Mucosa of descending colon (tissue), 3 donors: ENCODE data around the gene ST3GAL2. TPM values are rescaled to one million over a fixed set of nuclear protein-coding genes. Genes with fewer than 3 reads are reported as not detected.
"Not testable (repeated sequence)": the region's sequence is repeated elsewhere in the genome, so short reads cannot be mapped to it uniquely, and the experiment has no call there.

Experiments
- ATAC-seq: fragments of 200-7000 bp; cut with Tn5 transposase; one replicate; pipeline ENCODE4 v1.9.1; 2020; ENCODE audit warnings: mild to moderate bottlenecking, moderate library complexity
- DNase-seq, 3 donors: peaks; one replicate each; pipeline ENCODE4 v3.0.0-alpha.2; 2020
- H3K36me3 ChIP-seq: fragments of 200-600 bp; one replicate; pipeline ENCODE4 v1.8.0; 2021; ENCODE audit warnings: low read depth, mild to moderate bottlenecking
- H3K4me1 ChIP-seq: fragments of 200-600 bp; one replicate; pipeline ENCODE4 v1.8.0; 2021; ENCODE audit warnings: low read depth, mild to moderate bottlenecking
- H3K4me3 ChIP-seq: fragments of 200-600 bp; one replicate; pipeline ENCODE4 v1.8.0; 2021; ENCODE audit warnings: mild to moderate bottlenecking
- H3K9me3 ChIP-seq: fragments of 200-600 bp; one replicate; pipeline ENCODE4 v1.8.0; 2021; ENCODE audit warnings: mild to moderate bottlenecking
- CTCF ChIP-seq: fragments of 200-600 bp; IDR thresholded peaks from one replicate; pipeline ENCODE4 v1.8.0; 2022; ENCODE audit warnings: antibody characterized with exemption, mild to moderate bottlenecking
- intact Hi-C, 2 donors: fragments of 100-400 bp; cut with DNase I in 1 of 2; cut with micrococcal nuclease in 1 of 2; formaldehyde crosslinking; loops; one replicate each; pipeline versions ENCODE4 v1.11.0 to v1.11.1; 2022; cut with DNase I, micrococcal nuclease
- total RNA-seq, 3 donors: library from RNA; stranded (reverse); fragmentation: NEBNext Ultra II Directional in 2 of 3; extraction: Animal tissue kit (Norgen Biotek cat#: 25700) in 2 of 3; gene quantifications; one replicate each; pipeline versions ENCODE4 v1.2.1 to v1.2.4, GENCODE V29; 2021 to 2023
- donor health status: DM: no; HTN: no; CAD: no; lungs with moderate emphysema.
- donor health status: DM: no; HTN: no; CAD: no.
- donor health status: DM: no; HTN: yes; CAD: no.

The ST3GAL2 gene
- total RNA-seq, 3 donors from 2014 or later: 4.2 to 22.4 (median 9.5) TPM

DNA sequence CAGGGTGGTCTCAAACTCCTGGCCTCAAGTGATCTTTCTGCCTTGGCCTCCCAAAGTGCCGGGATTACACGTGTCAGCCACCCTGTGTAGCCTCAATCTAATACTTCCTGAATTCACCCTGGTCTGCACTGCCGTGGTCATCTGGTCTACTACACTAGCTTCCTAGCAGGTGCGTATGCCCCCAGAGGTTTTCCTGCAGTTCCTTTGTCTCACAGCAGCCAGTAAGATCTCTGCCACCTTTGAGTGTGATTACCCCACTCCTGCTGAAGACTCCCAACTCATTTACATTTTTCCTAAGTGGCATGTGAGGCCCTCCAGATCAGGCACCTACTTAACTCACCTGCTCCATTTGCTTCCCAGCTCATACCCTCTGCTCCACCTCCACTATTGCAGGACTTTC, 97.3 kb downstream of the ST3GAL2 start:
- DNase-seq (no peak), ATAC-seq (no peak)
- H3K4me1 ChIP-seq: peaks cover 9% of the 10 kb centered on the region
- no peak overlapping the region for H3K4me3 ChIP-seq
- no peaks in the 10 kb centered on the region for H3K9me3 ChIP-seq
- TF ChIP-seq CTCF: no peak
- intact Hi-C loops: no loop called here
- H3K36me3 ChIP-seq: no peaks in the 10 kb centered on the region

DNA sequence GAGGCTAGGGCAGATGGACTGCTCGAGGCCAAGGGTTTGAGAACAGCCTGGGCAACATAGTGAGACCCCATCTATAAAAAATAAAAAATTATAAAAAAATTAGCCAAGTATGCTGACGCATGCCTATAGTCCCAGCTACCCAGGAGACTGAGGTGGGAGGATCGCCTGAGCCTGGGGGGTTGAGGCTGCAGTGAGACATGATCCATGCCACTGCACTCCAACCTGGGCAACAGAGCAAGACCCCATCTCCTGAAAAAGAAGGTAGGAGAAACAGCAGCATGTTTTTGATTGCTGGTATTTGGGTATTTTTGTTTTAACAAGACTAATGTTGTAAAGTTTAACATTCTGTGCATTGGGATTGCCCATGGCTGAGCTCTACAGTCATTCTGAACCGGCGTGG, 101.1 kb downstream of the ST3GAL2 start:
- intact Hi-C loops: no loop called here
- H3K36me3 ChIP-seq: no peaks in the 10 kb centered on the region
- no peak for TF ChIP-seq CTCF
- H3K9me3 ChIP-seq: no peaks in the 10 kb centered on the region
- H3K4me3 ChIP-seq: no peak overlapping the region
- H3K4me1 ChIP-seq: no peaks in the 10 kb centered on the region
- ATAC-seq (no peak), DNase-seq (no peak)

DNA sequence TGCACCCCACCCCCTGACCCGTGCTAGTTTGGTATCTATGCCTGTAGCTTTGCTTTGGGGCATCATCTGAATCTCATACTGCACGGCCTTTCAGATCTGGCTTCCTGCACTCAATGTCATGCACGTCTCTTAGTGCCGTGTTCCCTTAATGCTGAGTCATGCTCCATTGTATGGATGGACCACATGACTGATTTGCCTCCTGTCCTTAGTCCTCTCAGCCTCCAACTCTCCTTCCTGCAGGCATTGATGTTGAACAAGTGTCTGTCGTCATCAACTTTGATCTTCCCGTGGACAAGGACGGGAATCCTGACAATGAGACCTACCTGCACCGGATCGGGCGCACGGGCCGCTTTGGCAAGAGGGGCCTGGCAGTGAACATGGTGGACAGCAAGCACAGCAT, 106.2 kb downstream of the ST3GAL2 start:
- DNase-seq, H3K4me3 ChIP-seq, H3K9me3 ChIP-seq, ATAC-seq, H3K36me3 ChIP-seq, H3K4me1 ChIP-seq, intact Hi-C loops: not testable (repeated sequence)

- ATAC-seq (peak; percentile 65), DNase-seq (peak in 1 of 3 donors; percentile 12)
- intact Hi-C loops: no loop called here
- no peaks in the 10 kb centered on the region for H3K9me3 ChIP-seq
- peaks cover 9% of the 10 kb centered on the region for H3K36me3 ChIP-seq
- TF ChIP-seq CTCF: no peak
- H3K4me1 ChIP-seq: no peaks in the 10 kb centered on the region
- H3K4me3 ChIP-seq: no peak overlapping the region
These were observed 107.1 kb downstream of the ST3GAL2 start for GRCh38 chr16:70331588-70332358.

DNA sequence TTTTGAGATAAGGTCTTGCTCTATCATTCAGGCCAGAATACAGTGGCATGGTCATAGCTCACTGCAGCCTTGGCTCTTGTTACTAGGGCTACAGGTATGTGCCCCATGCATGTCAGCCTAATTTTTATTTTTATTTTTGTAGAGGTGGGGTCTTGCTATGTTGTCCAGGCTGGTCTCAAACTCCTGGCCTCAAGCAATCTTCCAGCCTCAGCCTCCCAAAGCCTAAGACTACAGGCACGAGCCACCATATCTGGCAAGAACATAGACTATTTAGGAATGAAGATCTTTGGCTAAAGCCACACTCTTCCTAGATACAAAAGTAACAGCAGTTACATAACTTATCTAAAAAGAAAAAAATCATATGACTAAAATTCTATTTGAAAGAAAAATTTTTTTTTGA, 107.8 kb downstream of the ST3GAL2 start:
- intact Hi-C loops: no loop called here
- no peak for DNase-seq
- H3K9me3 ChIP-seq: no peaks in the 10 kb centered on the region
- H3K36me3 ChIP-seq: peaks cover 9% of the 10 kb centered on the region
- H3K4me1 ChIP-seq: no peaks in the 10 kb centered on the region
- H3K4me3 ChIP-seq: no peak overlapping the region
- ATAC-seq: no peak
- TF ChIP-seq CTCF: no peak

Other genes starting within 250 kb of the ST3GAL2 start
- gene EXOSC6, start 187.2 kb downstream of the ST3GAL2 start, total RNA-seq: 10 to 100 TPM; 14.7 to 29.3 (median 19.4) TPM
- 10 to 100 TPM; 30.1 to 77.7 (median 42.7) TPM for gene AARS1, start 149.6 kb downstream of the ST3GAL2 start, total RNA-seq
- 10 to 100 TPM; 22.5 to 34.7 (median 28.7) TPM for gene DDX19B, start 139.9 kb downstream of the ST3GAL2 start, total RNA-seq
- gene DDX19A, start 92.2 kb downstream of the ST3GAL2 start, total RNA-seq: 10 to 100 TPM; 19.1 to 34.7 (median 21.4) TPM
- 10 to 100 TPM; 30.1 to 47.4 (median 33.0) TPM for gene FCSK, start 15.5 kb upstream of the ST3GAL2 start, total RNA-seq
- gene COG4, start 84.5 kb upstream of the ST3GAL2 start, total RNA-seq: 10 to 100 TPM; 58.3 to 66.2 (median 60.5) TPM
- 100 to 1,000 TPM; 158 to 179 (median 173) TPM for gene SF3B3, start 84.7 kb upstream of the ST3GAL2 start, total RNA-seq
- 1 to 10 TPM; 1.2 to 2.2 (median 1.8) TPM for gene IL34, start 207.5 kb upstream of the ST3GAL2 start, total RNA-seq
- 100 to 1,000 TPM in 1 of 3 donors, 10 to 100 TPM in 2; 11.8 to 151 (median 28.2) TPM for gene MTSS2, start 247.0 kb upstream of the ST3GAL2 start, total RNA-seq